ENCODE results near the gene CCDC13.
"Not testable (repeated sequence)": the region's sequence is repeated elsewhere in the genome, so short reads cannot be mapped to it uniquely, and the experiment has no call there.

Gene CCDC13

GRCh38 chr3:42814246-42814645, 41.2 kb upstream of the CCDC13 start:
- H3K9me3 ChIP-seq (ENCODE audit: control insufficient read depth, insufficient read depth, low read length): no peaks in the 10 kb centered on the region
- no peak overlapping the region for H3K27ac ChIP-seq (ENCODE audit: low read depth, low read length)
- H3F3A ChIP-seq (ENCODE audit: control insufficient read depth, insufficient read depth): no peaks in the 10 kb centered on the region
- H3K27me3 ChIP-seq (ENCODE audit: control insufficient read depth, low read length): peaks cover 16% of the 10 kb centered on the region
- TF ChIP-seq EZH2phosphoT487 (IDR thresholded peaks at IDR 0.05; ENCODE audit: borderline replicate concordance, low read length) (no peak), CTCF (IDR thresholded peaks at IDR 0.05; ENCODE audit: low read depth, low read length, poor library complexity, severe bottlenecking) (no peak)
- no peaks in the 10 kb centered on the region for H3K79me2 ChIP-seq (ENCODE audit: control insufficient read depth, low read length)
- H4K20me1 ChIP-seq (ENCODE audit: control insufficient read depth, insufficient read depth, low read depth, low read length): no peaks in the 10 kb centered on the region
- H3K4me3 ChIP-seq (ENCODE audit: low read length): no peak overlapping the region
- H3K4me1 ChIP-seq (ENCODE audit: control insufficient read depth, low read length): no peaks in the 10 kb centered on the region
- no peaks in the 10 kb centered on the region for H3K9me2 ChIP-seq (replicated peaks; ENCODE audit: control insufficient read depth, low read length)
- no peaks in the 10 kb centered on the region for H3K36me3 ChIP-seq (ENCODE audit: control insufficient read depth, low read length)
- H3K4me2 ChIP-seq (ENCODE audit: low read length): no peak overlapping the region

- not testable (repeated sequence) for H3K9me3 ChIP-seq (ENCODE audit: control insufficient read depth, insufficient read depth, low read length); H3K9me2 ChIP-seq (replicated peaks; ENCODE audit: control insufficient read depth, low read length); H3K4me3 ChIP-seq (ENCODE audit: low read length); H3K79me2 ChIP-seq (ENCODE audit: control insufficient read depth, low read length); H3K4me2 ChIP-seq (ENCODE audit: low read length); H3K27ac ChIP-seq (ENCODE audit: low read depth, low read length); H3K36me3 ChIP-seq (ENCODE audit: control insufficient read depth, low read length); H4K20me1 ChIP-seq (ENCODE audit: control insufficient read depth, insufficient read depth, low read depth, low read length); H3F3A ChIP-seq (ENCODE audit: control insufficient read depth, insufficient read depth); H3K4me1 ChIP-seq (ENCODE audit: control insufficient read depth, low read length)
- H3K27me3 ChIP-seq (ENCODE audit: control insufficient read depth, low read length): peaks cover 15% of the 10 kb centered on the region
Observed at GRCh38 chr3:42811118-42811883, 38.2 kb upstream of the CCDC13 start.

- H3K79me2 ChIP-seq (ENCODE audit: control insufficient read depth, low read length); H3K4me2 ChIP-seq (ENCODE audit: low read length); H4K20me1 ChIP-seq (ENCODE audit: control insufficient read depth, insufficient read depth, low read depth, low read length); H3F3A ChIP-seq (ENCODE audit: control insufficient read depth, insufficient read depth); H3K4me1 ChIP-seq (ENCODE audit: control insufficient read depth, low read length); H3K27ac ChIP-seq (ENCODE audit: low read depth, low read length); H3K4me3 ChIP-seq (ENCODE audit: low read length); H3K9me2 ChIP-seq (replicated peaks; ENCODE audit: control insufficient read depth, low read length); H3K9me3 ChIP-seq (ENCODE audit: control insufficient read depth, insufficient read depth, low read length); H3K36me3 ChIP-seq (ENCODE audit: control insufficient read depth, low read length): not testable (repeated sequence)
- peaks cover 16% of the 10 kb centered on the region for H3K27me3 ChIP-seq (ENCODE audit: control insufficient read depth, low read length)
Observed at GRCh38 chr3:42810706-42811105, 37.7 kb upstream of the CCDC13 start.

- Histone ChIP-seq H3K27ac (ENCODE audit: low read depth, low read length) (no peak within 1 kb of the TSS), H3K27me3 (ENCODE audit: control insufficient read depth, low read length) (peaks cover 17% of the 10 kb centered on the region), H3K4me1 (ENCODE audit: control insufficient read depth, low read length) (peaks cover 7% of the 10 kb centered on the region), H3K4me2 (ENCODE audit: low read length) (no peak within 1 kb of the TSS), H4K20me1 (ENCODE audit: control insufficient read depth, insufficient read depth, low read depth, low read length) (no peaks in the 10 kb centered on the region), H3K9me2 (replicated peaks; ENCODE audit: control insufficient read depth, low read length) (no peaks in the 10 kb centered on the region), H3K79me2 (ENCODE audit: control insufficient read depth, low read length) (peaks cover under 1% of the 10 kb centered on the region), H3K4me3 (ENCODE audit: low read length) (no peak within 1 kb of the TSS), H3K36me3 (ENCODE audit: control insufficient read depth, low read length) (peaks cover under 1% of the 10 kb centered on the region; the same call in 1 of the 2 replicates), H3K9me3 (ENCODE audit: control insufficient read depth, insufficient read depth, low read length) (no peaks in the 10 kb centered on the region), H3F3A (ENCODE audit: control insufficient read depth, insufficient read depth) (no peaks in the 10 kb centered on the region)
- TF ChIP-seq CTCF (IDR thresholded peaks at IDR 0.05; ENCODE audit: low read depth, low read length, poor library complexity, severe bottlenecking) (no peak), EZH2phosphoT487 (IDR thresholded peaks at IDR 0.05; ENCODE audit: borderline replicate concordance, low read length) (no peak)
Observed at GRCh38 chr3:42809202-42809601, 36.1 kb upstream of the CCDC13 start, which contains the start of gene ACKR2. ACKR2 (plus strand) TSS chr3:42809445; CDS start chr3:42864503, 55,058 bp downstream.

All from DOHH2 (cell line).